Left ventricle myocardium inferior (tissue), 1 donor: Measurements from ENCODE around the gene FNTB. TPM values are rescaled to one million over a fixed set of nuclear protein-coding genes. Genes with fewer than 3 reads are reported as not detected.

ENCODE experiments used
- DNase-seq: peaks from one replicate; pipeline ENCODE4 v3.0.0-alpha.2; 2020
- H3K27ac ChIP-seq: fragments of 200-600 bp; replicated peaks from 2 replicates; pipeline ENCODE4 v1.8.0; 2021
- H3K27me3 ChIP-seq: fragments of 200-600 bp; 2 replicates; pipeline ENCODE4 v1.8.0; 2021; ENCODE audit warnings: low read depth
- H3K36me3 ChIP-seq: fragments of 200-600 bp; 2 replicates; pipeline ENCODE4 v1.8.0; 2021
- H3K4me1 ChIP-seq: fragments of 200-600 bp; 2 replicates; pipeline ENCODE4 v1.8.0; 2021
- H3K4me3 ChIP-seq: fragments of 200-600 bp; 2 replicates; pipeline ENCODE4 v1.8.0; 2021; ENCODE audit warnings: mild to moderate bottlenecking, moderate library complexity
- H3K9me3 ChIP-seq: fragments of 200-600 bp; replicated peaks from 2 replicates; pipeline ENCODE4 v1.8.0; 2021
- CTCF ChIP-seq: fragments of 200-600 bp; IDR thresholded peaks from 2 replicates; pipeline ENCODE4 v1.8.0; 2021; ENCODE audit warnings: antibody characterized with exemption, mild to moderate bottlenecking, borderline replicate concordance
- intact Hi-C: fragments of 100-400 bp; cut with micrococcal nuclease; formaldehyde crosslinking; loops from one replicate; pipeline ENCODE4 v1.11.0; 2022
- total RNA-seq: library from RNA; stranded (reverse); fragmentation: NEBNext Ultra II Directional; extraction: Animal tissue kit (Norgen Biotek cat#: 25700); gene quantifications from one replicate; pipeline ENCODE4 v1.2.1, GENCODE V29; 2021
- donor health status: DM: no; HTN: yes; CAD: no; lungs with severe emphysema.

FNTB gene
- total RNA-seq, 1 donor from 2014 or later, result 17.9 TPM

GRCh38 chr14:64951291-64951690 is 35.4 kb upstream of the FNTB start:
- Histone ChIP-seq H3K4me3 (peak overlapping the region; percentile 49), H3K9me3 (no peaks in the 10 kb centered on the region), H3K4me1 (peaks cover 51% of the 10 kb centered on the region), H3K27ac (peak overlapping the region; percentile 91), H3K27me3 (no peaks in the 10 kb centered on the region), H3K36me3 (peaks cover 9% of the 10 kb centered on the region)
- DNase-seq, result no peak
- no peak for TF ChIP-seq CTCF
- intact Hi-C loops, result no loop called here

- no peak for DNase-seq
- Histone ChIP-seq H3K9me3 (no peaks in the 10 kb centered on the region), H3K4me3 (no peak overlapping the region), H3K4me1 (peaks cover 51% of the 10 kb centered on the region), H3K27me3 (no peaks in the 10 kb centered on the region), H3K36me3 (peaks cover 9% of the 10 kb centered on the region), H3K27ac (peak overlapping the region; percentile 91)
- no peak for TF ChIP-seq CTCF
- intact Hi-C loops, result no loop called here
These were observed 35.0 kb upstream of the FNTB start for GRCh38 chr14:64951724-64952123.

GRCh38 chr14:64952598-64953309 is 33.9 kb upstream of the FNTB start:
- no peak for TF ChIP-seq CTCF
- peaks cover 9% of the 10 kb centered on the region for H3K36me3 ChIP-seq
- no peaks in the 10 kb centered on the region for H3K27me3 ChIP-seq
- DNase-seq, result no peak
- no peaks in the 10 kb centered on the region for H3K9me3 ChIP-seq
- no peak overlapping the region for H3K4me3 ChIP-seq
- peak overlapping the region; percentile 91 for H3K27ac ChIP-seq
- peaks cover 51% of the 10 kb centered on the region for H3K4me1 ChIP-seq
- intact Hi-C loops, result no loop called here

- no peak for DNase-seq
- Histone ChIP-seq H3K27ac (no peak overlapping the region), H3K4me1 (peaks cover 46% of the 10 kb centered on the region), H3K4me3 (no peak overlapping the region), H3K9me3 (no peaks in the 10 kb centered on the region), H3K36me3 (peaks cover 6% of the 10 kb centered on the region), H3K27me3 (no peaks in the 10 kb centered on the region)
- TF ChIP-seq CTCF, result no peak
- intact Hi-C loops, result no loop called here
These were observed 33.4 kb upstream of the FNTB start for GRCh38 chr14:64953310-64953654.

GRCh38 chr14:64953661-64954060 is 33.0 kb upstream of the FNTB start:
- intact Hi-C loops, result no loop called here
- no peak overlapping the region for H3K4me3 ChIP-seq
- H3K36me3 ChIP-seq, result peaks cover 4% of the 10 kb centered on the region
- DNase-seq, result no peak
- H3K27ac ChIP-seq, result no peak overlapping the region
- TF ChIP-seq CTCF, result no peak
- peaks cover 43% of the 10 kb centered on the region for H3K4me1 ChIP-seq
- no peaks in the 10 kb centered on the region for H3K27me3 ChIP-seq
- no peaks in the 10 kb centered on the region for H3K9me3 ChIP-seq
